SK-N-SH (cell line): ENCODE results near the gene NLK. TPM values are rescaled to one million over a fixed set of nuclear protein-coding genes. Genes with fewer than 3 reads are reported as not detected.

Experiments used
- CTCF ChIA-PET: fragments of 300-600, 350-600 bp; formaldehyde crosslinking; extraction: SDS; loops from one replicate; lab custom pipeline; 2021; lab: Yijun Ruan, JAX
- POLR2A ChIA-PET: fragments of 350-600 bp; sonication (Branson Sonifier 250); formaldehyde crosslinking; extraction: SDS; loops from one replicate; lab custom pipeline; 2020; ENCODE audit warnings: antibody characterized with exemption, inconsistent platforms; lab: Yijun Ruan, JAX
- DNase-seq: peaks from one replicate; pipeline ENCODE4 v3.0.0; 2012
- H2AFZ ChIP-seq: fragments of 200-600 bp; sonication (generic); 2 replicates; pipeline ENCODE4 v1.8.1; 2016; ENCODE audit warnings: antibody characterized with exemption, mild to moderate bottlenecking, low read depth
- H3F3A ChIP-seq: fragments of 200-600 bp; sonication (generic); replicated peaks from 2 replicates; pipeline ENCODE3; 2016; ENCODE audit warnings: antibody characterized with exemption, mild to moderate bottlenecking; ENCODE audit not compliant: insufficient read depth
- H3K27ac ChIP-seq, 2 experiments: fragments of 200-500 bp in 1 of 2; fragments of 200-600 bp in 1 of 2; sonication (Bioruptor generic) in 1 of 2; sonication (generic), shearing (Covaris generic) in 1 of 2; 2 replicates each; pipeline versions ENCODE4 v1.5.1 to v1.6.1; 2014 to 2016; ENCODE audit warnings: low read depth in 2 of 2, inconsistent platforms in 1 of 2, low read length in 1 of 2, mild to moderate bottlenecking in 1 of 2, mixed read lengths in 1 of 2
- H3K27me3 ChIP-seq: fragments of 200-600 bp; sonication (generic), shearing (Covaris generic); 2 replicates; pipeline ENCODE4 v1.6.1; 2016; ENCODE audit warnings: mixed run types; ENCODE audit not compliant: insufficient read depth
- H3K36me3 ChIP-seq, 2 experiments: fragments of 200-500 bp in 1 of 2; fragments of 200-600 bp in 1 of 2; sonication (Bioruptor generic) in 1 of 2; sonication (generic) in 1 of 2; replicated peaks in 1 of 2; 2 replicates each; pipeline versions ENCODE3 to v1.5.1; 2014 to 2016; ENCODE audit warnings: low read length in 1 of 2, mild to moderate bottlenecking in 1 of 2; ENCODE audit not compliant: insufficient read depth in 2 of 2, control insufficient read depth in 1 of 2
- H3K4me1 ChIP-seq, 2 experiments: fragments of 200-500 bp in 1 of 2; fragments of 200-600 bp in 1 of 2; sonication (Bioruptor generic) in 1 of 2; sonication (generic), shearing (Covaris generic) in 1 of 2; 2 replicates each; pipeline versions ENCODE4 v1.5.1 to v1.6.1; 2014 to 2016; ENCODE audit warnings: low read depth in 1 of 2, low read length in 1 of 2, mixed run types in 1 of 2; ENCODE audit not compliant: insufficient read depth in 2 of 2, control insufficient read depth in 1 of 2
- H3K4me2 ChIP-seq: fragments of 200-600 bp; sonication (generic), shearing (Covaris generic); 2 replicates; pipeline ENCODE4 v1.6.1; 2017; ENCODE audit warnings: mixed run types
- H3K4me3 ChIP-seq, 2 experiments: fragments of 200-500 bp in 1 of 2; fragments of 200-600 bp in 1 of 2; sonication (Bioruptor generic) in 1 of 2; sonication (generic), shearing (Covaris generic) in 1 of 2; 2 replicates each; pipeline versions ENCODE4 v1.5.1 to v1.8.1; 2014 to 2016; ENCODE audit warnings: low read depth in 2 of 2, inconsistent platforms in 1 of 2, low read length in 1 of 2, mild to moderate bottlenecking in 1 of 2, mixed read lengths in 1 of 2, moderate library complexity in 1 of 2
- H3K79me2 ChIP-seq: fragments of 200-600 bp; sonication (generic); 2 replicates; pipeline ENCODE4 v1.8.1; 2017; ENCODE audit warnings: mild to moderate bottlenecking; ENCODE audit not compliant: insufficient read depth
- H3K9ac ChIP-seq: fragments of 200-600 bp; sonication (generic); 2 replicates; pipeline ENCODE4 v1.6.1; 2017; ENCODE audit warnings: mixed run types
- H3K9me2 ChIP-seq: fragments of 200-600 bp; sonication (generic); 2 replicates; pipeline ENCODE4 v1.6.1; 2017; ENCODE audit warnings: mixed run types
- H3K9me3 ChIP-seq: fragments of 200-600 bp; sonication (generic); 2 replicates; pipeline ENCODE4 v1.6.1; 2017; ENCODE audit warnings: mixed run types, mild to moderate bottlenecking, moderate library complexity
- H4K20me1 ChIP-seq: fragments of 200-600 bp; sonication (generic); 2 replicates; pipeline ENCODE4 v1.6.1; 2017; ENCODE audit warnings: mild to moderate bottlenecking, mixed run types; ENCODE audit not compliant: insufficient read depth
- CHD2 ChIP-seq: fragments of 150-350 bp; IDR thresholded peaks from 2 replicates; pipeline ENCODE4 v1.6.1; 2018; ENCODE audit warnings: low read length; ENCODE audit not compliant: partially characterized antibody
- CTCF ChIP-seq: fragments of 200-600 bp; sonication (generic); IDR thresholded peaks from 2 replicates; pipeline ENCODE4 v1.6.1; 2017; ENCODE audit warnings: antibody characterized with exemption, mild to moderate bottlenecking, moderate library complexity
- EP300 ChIP-seq, 2 experiments: IDR thresholded peaks; 2 replicates each; pipeline versions ENCODE4 v1.4.0 to v1.6.1; 2012; ENCODE audit warnings: borderline replicate concordance in 1 of 2, low read depth in 1 of 2, low read length in 1 of 2
- EZH2phosphoT487 ChIP-seq: fragments of 200-600 bp; sonication (generic); IDR thresholded peaks from 2 replicates; pipeline ENCODE4 v1.6.1; 2017; ENCODE audit warnings: low read depth, mixed run types, mild to moderate bottlenecking, antibody characterized with exemption, moderate library complexity, borderline replicate concordance
- FOXJ3 ChIP-seq: sonication (generic); formaldehyde crosslinking; IDR thresholded peaks from 2 replicates; pipeline ENCODE4 v1.5.1; 2020; ENCODE audit warnings: mild to moderate bottlenecking, missing genetic modification reagents
- GATA2 ChIP-seq: sonication (generic); formaldehyde crosslinking; IDR thresholded peaks from 2 replicates; pipeline ENCODE4 v1.5.0; 2020; ENCODE audit warnings: mild to moderate bottlenecking, missing genetic modification reagents
- JUND ChIP-seq: IDR thresholded peaks from 2 replicates; pipeline ENCODE4 v1.4.0; 2012
- NRF1 ChIP-seq: IDR thresholded peaks from 2 replicates; pipeline ENCODE4 v1.6.1; 2012; ENCODE audit warnings: low read depth, mild to moderate bottlenecking, low read length
- POLR2AphosphoS5 ChIP-seq: IDR thresholded peaks from 2 replicates; pipeline ENCODE4 v1.6.1; 2012; ENCODE audit warnings: low read depth, low read length
- RAD21 ChIP-seq: IDR thresholded peaks from 2 replicates; pipeline ENCODE4 v1.6.1; 2012; ENCODE audit warnings: mild to moderate bottlenecking, low read length
- RCOR1 ChIP-seq: fragments of 150-350 bp; IDR thresholded peaks from 2 replicates; pipeline ENCODE4 v1.6.1; 2017; ENCODE audit warnings: antibody characterized with exemption, low read length
- RFX5 ChIP-seq: IDR thresholded peaks from 2 replicates; pipeline ENCODE4 v1.6.1; 2012; ENCODE audit warnings: mild to moderate bottlenecking, improper control_type of control experiment, low read length
- SMC3 ChIP-seq: IDR thresholded peaks from 2 replicates; pipeline ENCODE4 v1.6.1; 2012; ENCODE audit warnings: low read depth, low read length, improper control_type of control experiment
- TCF12 ChIP-seq: IDR thresholded peaks from 2 replicates; pipeline ENCODE4 v1.4.0; 2012
- TEAD4 ChIP-seq: IDR thresholded peaks from 2 replicates; pipeline ENCODE4 v1.4.0; 2012; ENCODE audit warnings: mild to moderate bottlenecking, borderline replicate concordance; ENCODE audit not compliant: insufficient read depth
- WGBS: methylation state at CpG from one replicate; pipeline ENCODE4 v1.1.6; 2017; ENCODE audit warnings: low lambda C conversion rate; 5-methylcytosine and 5-hydroxymethylcytosine counted together
- polyA plus RNA-seq, 3 experiments: library from polyadenylated mRNA; depleted of rRNA; stranded (reverse); fragments of >200 nt; gene quantifications; 2 replicates each; pipeline ENCODE4 v1.2.3, GENCODE V29; 2012

Gene NLK
- polyA plus RNA-seq, 1 of the 3 experiments (the other 2 are of a cell fraction) = 12.3 TPM

GRCh38 chr17:28181568-28181967 is 139.1 kb downstream of the NLK start:
- ChIA-PET CTCF (interaction anchor here (1.0 to 1.9 kb wide), 4 partner anchors 11 to 288 kb away, joined by 3 to 6 read pairs (median 4); no protein-coding TSS in a partner anchor), POLR2A (no interaction called here)
- Histone ChIP-seq H3K9ac (no peak overlapping the region), H3K9me3 (no peaks in the 10 kb centered on the region), H3K79me2 (no peaks in the 10 kb centered on the region), H4K20me1 (no peaks in the 10 kb centered on the region), H2AFZ (no peak overlapping the region), H3K27ac (peak overlapping the region in 1 of 2 experiments; percentile 94; a peak in 2 of 4 replicates), H3K9me2 (no peaks in the 10 kb centered on the region), H3F3A (no peaks in the 10 kb centered on the region), H3K4me1 (peaks cover 0 to 15% of the 10 kb centered on the region in 2 experiments; a peak in 2 of 4 replicates), H3K4me2 (no peak overlapping the region), H3K27me3 (no peaks in the 10 kb centered on the region), H3K4me3 (no peak overlapping the region), H3K36me3 (peaks cover 16 to 17% of the 10 kb centered on the region in 2 experiments)
- 97% methylated on average over 9 of the region's 9 CpGs for WGBS
- TF ChIP-seq POLR2AphosphoS5 (no peak), SMC3 (no peak), RFX5 (no peak)
- no peak for DNase-seq

GRCh38 chr17:28182559-28182958 is 140.1 kb downstream of the NLK start:
- peak overlapping the region in 1 of 2 experiments; percentile 94; a peak in 3 of 4 replicates for H3K27ac ChIP-seq
- H3K9me2 ChIP-seq = no peaks in the 10 kb centered on the region
- no peaks in the 10 kb centered on the region for H3K27me3 ChIP-seq
- H3K4me1 ChIP-seq = peaks cover 0 to 15% of the 10 kb centered on the region in 2 experiments; a peak in 2 of 4 replicates
- no peak overlapping the region for H3K4me3 ChIP-seq
- ChIA-PET CTCF (interaction anchor here (0.6 to 1.9 kb wide), 5 partner anchors 12 to 69 kb away, joined by 3 to 6 read pairs (median 5); no protein-coding TSS in a partner anchor), POLR2A (interaction anchor here (0.6 kb wide), 1 partner anchor 91 kb away, joined by 3 read pairs; no protein-coding TSS in a partner anchor)
- no peaks in the 10 kb centered on the region for H3K9me3 ChIP-seq
- no peak overlapping the region for H2AFZ ChIP-seq
- peak; percentile 85 for TF ChIP-seq GATA2 (CRISPR knock-in tag)
- TF ChIP-seq EP300 (IDR thresholded peaks at IDR 0.05; ENCODE audit: borderline replicate concordance in 1 of 2, low read depth in 1 of 2, low read length in 1 of 2) = peak in 1 of 2 experiments; percentile 88; a peak in 2 of 4 replicates
- no peak for TF ChIP-seq EZH2phosphoT487
- TF ChIP-seq POLR2AphosphoS5 = no peak
- peak; percentile 91 for TF ChIP-seq RCOR1
- TF ChIP-seq FOXJ3 (CRISPR knock-in tag) = peak; percentile 58; the same call in 1 of the 2 replicates
- peak; percentile 82 for TF ChIP-seq CHD2
- no peak for TF ChIP-seq TEAD4
- TF ChIP-seq NRF1 = no peak
- peak; percentile 49 for TF ChIP-seq TCF12
- TF ChIP-seq RAD21 = peak; percentile 32
- no peak for TF ChIP-seq CTCF
- no peak for TF ChIP-seq RFX5
- no peak for TF ChIP-seq JUND
- H4K20me1 ChIP-seq = no peaks in the 10 kb centered on the region
- no peaks in the 10 kb centered on the region for H3F3A ChIP-seq
- H3K9ac ChIP-seq = no peak overlapping the region
- no peak overlapping the region for H3K4me2 ChIP-seq
- DNase-seq = peak; percentile 75
- H3K36me3 ChIP-seq = peaks cover 16 to 25% of the 10 kb centered on the region in 2 experiments
- no peaks in the 10 kb centered on the region for H3K79me2 ChIP-seq
- WGBS = 35% methylated on average over 1 of the region's 1 CpG
